Suprapubic skin (tissue), 4 donors: ENCODE data around the gene POLRMT. TPM values are rescaled to one million over a fixed set of nuclear protein-coding genes. Genes with fewer than 3 reads are reported as not detected.

Source experiments
- DNase-seq, 2 donors: peaks; one replicate each; pipeline ENCODE4 v3.0.0-alpha.2; 2019; ENCODE audit warnings: low spot score in 2 of 2
- H3K27ac ChIP-seq: fragments of 200-600 bp; sonication (generic); one replicate; pipeline ENCODE4 v1.5.1; 2019
- H3K27me3 ChIP-seq: fragments of 200-600 bp; sonication (generic); one replicate; pipeline ENCODE4 v1.5.1; 2019
- H3K36me3 ChIP-seq: fragments of 200-600 bp; sonication (generic); one replicate; pipeline ENCODE4 v1.5.1; 2019
- H3K4me1 ChIP-seq: fragments of 200-600 bp; sonication (generic); one replicate; pipeline ENCODE4 v1.5.1; 2019
- H3K4me3 ChIP-seq: fragments of 200-600 bp; sonication (generic); one replicate; pipeline ENCODE4 v1.5.1; 2019; ENCODE audit warnings: mild to moderate bottlenecking
- H3K9me3 ChIP-seq: fragments of 200-600 bp; sonication (generic); one replicate; pipeline ENCODE4 v1.5.1; 2019
- CTCF ChIP-seq, 2 donors: fragments of 200-600 bp in 1 of 2; fragments of 450-650 bp in 1 of 2; sonication (generic) in 1 of 2; IDR thresholded peaks; one replicate each; pipeline ENCODE4 v1.5.1; 2016 to 2019; ENCODE audit warnings: antibody characterized with exemption in 2 of 2, mild to moderate bottlenecking in 1 of 2, moderate library complexity in 1 of 2
- EP300 ChIP-seq: sonication (generic); formaldehyde crosslinking; IDR thresholded peaks from one replicate; pipeline ENCODE4 v1.6.1; 2017; ENCODE audit warnings: antibody characterized with exemption
- POLR2A ChIP-seq, 2 donors: fragments of 450-650 bp; IDR thresholded peaks; one replicate each; pipeline ENCODE4 v1.6.1; 2017; ENCODE audit warnings: antibody characterized with exemption in 2 of 2, mild to moderate bottlenecking in 2 of 2, moderate library complexity in 2 of 2
- POLR2AphosphoS5 ChIP-seq, 3 donors: sonication (generic); formaldehyde crosslinking; IDR thresholded peaks; one replicate each; pipeline ENCODE4 v1.6.1; 2017; ENCODE audit warnings: antibody characterized with exemption in 3 of 3
- WGBS: methylation state at CpG from one replicate; pipeline ENCODE4 v1.1.5; 2018; 5-methylcytosine and 5-hydroxymethylcytosine counted together
- total RNA-seq, 4 donors: library from RNA; depleted of rRNA; stranded (reverse); fragments of >200 nt; gene quantifications; one replicate each; pipeline ENCODE4 v1.1.0, GENCODE V29; 2016

POLRMT gene
- total RNA-seq, 4 donors from 2014 or later = 26.0 to 60.4 (median 46.3) TPM

GRCh38 chr19:593055-593454 is 40.3 kb downstream of the POLRMT start:
- Histone ChIP-seq H3K27ac (no peak overlapping the region), H3K4me1 (peaks cover 30% of the 10 kb centered on the region), H3K9me3 (no peaks in the 10 kb centered on the region), H3K36me3 (no peaks in the 10 kb centered on the region), H3K27me3 (peaks cover 69% of the 10 kb centered on the region), H3K4me3 (no peak overlapping the region)
- WGBS = 87% methylated on average over 17 of the region's 18 CpGs
- TF ChIP-seq CTCF (IDR thresholded peaks at IDR 0.05) (no peak), POLR2A (IDR thresholded peaks at IDR 0.05) (no peak), POLR2AphosphoS5 (IDR thresholded peaks at IDR 0.05) (no peak), EP300 (no peak)
- DNase-seq = no peak

- no peak for TF ChIP-seq POLR2AphosphoS5 (IDR thresholded peaks at IDR 0.05)
- Histone ChIP-seq H3K36me3 (no peaks in the 10 kb centered on the region), H3K27me3 (peaks cover 78% of the 10 kb centered on the region), H3K4me3 (no peak overlapping the region), H3K4me1 (peaks cover 35% of the 10 kb centered on the region), H3K27ac (no peak overlapping the region), H3K9me3 (no peaks in the 10 kb centered on the region)
- DNase-seq = no peak
- WGBS = 77% methylated on average over 8 of the region's 19 CpGs
These were observed 41.2 kb downstream of the POLRMT start for GRCh38 chr19:592101-592500.

- H3K27me3 ChIP-seq = peaks cover 79% of the 10 kb centered on the region
These were observed 42.0 kb downstream of the POLRMT start for GRCh38 chr19:591099-591958.

GRCh38 chr19:590750-591098 is 42.6 kb downstream of the POLRMT start:
- H3K9me3 ChIP-seq = no peaks in the 10 kb centered on the region
- no peak overlapping the region for H3K27ac ChIP-seq
- TF ChIP-seq CTCF (IDR thresholded peaks at IDR 0.05) = no peak
- no peak for TF ChIP-seq POLR2AphosphoS5 (IDR thresholded peaks at IDR 0.05)
- no peak for TF ChIP-seq POLR2A (IDR thresholded peaks at IDR 0.05)
- no peak for TF ChIP-seq EP300
- H3K4me1 ChIP-seq = peaks cover 35% of the 10 kb centered on the region
- peaks cover 80% of the 10 kb centered on the region for H3K27me3 ChIP-seq
- DNase-seq = no peak
- H3K4me3 ChIP-seq = peak overlapping the region; percentile 41
- H3K36me3 ChIP-seq = no peaks in the 10 kb centered on the region
- WGBS = 0% methylated on average over 12 of the region's 41 CpGs

More at GRCh38 chr19:591099-591958, 42.0 kb downstream of the POLRMT start:
- Histone ChIP-seq H3K9me3 (no peaks in the 10 kb centered on the region), H3K27ac (no peak overlapping the region), H3K4me1 (peaks cover 35% of the 10 kb centered on the region), H3K36me3 (no peaks in the 10 kb centered on the region), H3K4me3 (peak overlapping the region; percentile 41)
- DNase-seq = no peak
- 5% methylated on average over 16 of the region's 75 CpGs for WGBS
- no peak for TF ChIP-seq POLR2AphosphoS5 (IDR thresholded peaks at IDR 0.05)
- TF ChIP-seq POLR2A (IDR thresholded peaks at IDR 0.05) = no peak
- no peak for TF ChIP-seq EP300
- no peak for TF ChIP-seq CTCF (IDR thresholded peaks at IDR 0.05)

- Histone ChIP-seq H3K27me3 (peaks cover 80% of the 10 kb centered on the region), H3K4me3 (peak overlapping the region; percentile 41), H3K27ac (no peak overlapping the region), H3K4me1 (peaks cover 35% of the 10 kb centered on the region), H3K9me3 (no peaks in the 10 kb centered on the region), H3K36me3 (no peaks in the 10 kb centered on the region)
- WGBS = 0% methylated on average over 2 of the region's 50 CpGs
- DNase-seq = no peak
- TF ChIP-seq EP300 = no peak
- no peak for TF ChIP-seq POLR2AphosphoS5 (IDR thresholded peaks at IDR 0.05)
- TF ChIP-seq POLR2A (IDR thresholded peaks at IDR 0.05) = no peak
- TF ChIP-seq CTCF (IDR thresholded peaks at IDR 0.05) = no peak
These were observed 43.0 kb downstream of the POLRMT start for GRCh38 chr19:590396-590745.
